SK-N-SH (cell line): ENCODE results near the gene BOLL. TPM values are rescaled to one million over a fixed set of nuclear protein-coding genes. Genes with fewer than 3 reads are reported as not detected.

Experiments used
- CTCF ChIA-PET: fragments of 300-600, 350-600 bp; formaldehyde crosslinking; extraction: SDS; loops from one replicate; lab custom pipeline; 2021; lab: Yijun Ruan, JAX
- POLR2A ChIA-PET: fragments of 350-600 bp; sonication (Branson Sonifier 250); formaldehyde crosslinking; extraction: SDS; loops from one replicate; lab custom pipeline; 2020; ENCODE audit warnings: antibody characterized with exemption, inconsistent platforms; lab: Yijun Ruan, JAX
- DNase-seq: peaks from one replicate; pipeline ENCODE4 v3.0.0; 2012
- H2AFZ ChIP-seq: fragments of 200-600 bp; sonication (generic); 2 replicates; pipeline ENCODE4 v1.8.1; 2016; ENCODE audit warnings: antibody characterized with exemption, mild to moderate bottlenecking, low read depth
- H3F3A ChIP-seq: fragments of 200-600 bp; sonication (generic); replicated peaks from 2 replicates; pipeline ENCODE3; 2016; ENCODE audit warnings: antibody characterized with exemption, mild to moderate bottlenecking; ENCODE audit not compliant: insufficient read depth
- H3K27ac ChIP-seq, 2 experiments: fragments of 200-500 bp in 1 of 2; fragments of 200-600 bp in 1 of 2; sonication (Bioruptor generic) in 1 of 2; sonication (generic), shearing (Covaris generic) in 1 of 2; 2 replicates each; pipeline versions ENCODE4 v1.5.1 to v1.6.1; 2014 to 2016; ENCODE audit warnings: low read depth in 2 of 2, inconsistent platforms in 1 of 2, low read length in 1 of 2, mild to moderate bottlenecking in 1 of 2, mixed read lengths in 1 of 2
- H3K27me3 ChIP-seq: fragments of 200-600 bp; sonication (generic), shearing (Covaris generic); 2 replicates; pipeline ENCODE4 v1.6.1; 2016; ENCODE audit warnings: mixed run types; ENCODE audit not compliant: insufficient read depth
- H3K36me3 ChIP-seq, 2 experiments: fragments of 200-500 bp in 1 of 2; fragments of 200-600 bp in 1 of 2; sonication (Bioruptor generic) in 1 of 2; sonication (generic) in 1 of 2; replicated peaks in 1 of 2; 2 replicates each; pipeline versions ENCODE3 to v1.5.1; 2014 to 2016; ENCODE audit warnings: low read length in 1 of 2, mild to moderate bottlenecking in 1 of 2; ENCODE audit not compliant: insufficient read depth in 2 of 2, control insufficient read depth in 1 of 2
- H3K4me1 ChIP-seq, 2 experiments: fragments of 200-500 bp in 1 of 2; fragments of 200-600 bp in 1 of 2; sonication (Bioruptor generic) in 1 of 2; sonication (generic), shearing (Covaris generic) in 1 of 2; 2 replicates each; pipeline versions ENCODE4 v1.5.1 to v1.6.1; 2014 to 2016; ENCODE audit warnings: low read depth in 1 of 2, low read length in 1 of 2, mixed run types in 1 of 2; ENCODE audit not compliant: insufficient read depth in 2 of 2, control insufficient read depth in 1 of 2
- H3K4me2 ChIP-seq: fragments of 200-600 bp; sonication (generic), shearing (Covaris generic); 2 replicates; pipeline ENCODE4 v1.6.1; 2017; ENCODE audit warnings: mixed run types
- H3K4me3 ChIP-seq, 2 experiments: fragments of 200-500 bp in 1 of 2; fragments of 200-600 bp in 1 of 2; sonication (Bioruptor generic) in 1 of 2; sonication (generic), shearing (Covaris generic) in 1 of 2; 2 replicates each; pipeline versions ENCODE4 v1.5.1 to v1.8.1; 2014 to 2016; ENCODE audit warnings: low read depth in 2 of 2, inconsistent platforms in 1 of 2, low read length in 1 of 2, mild to moderate bottlenecking in 1 of 2, mixed read lengths in 1 of 2, moderate library complexity in 1 of 2
- H3K79me2 ChIP-seq: fragments of 200-600 bp; sonication (generic); 2 replicates; pipeline ENCODE4 v1.8.1; 2017; ENCODE audit warnings: mild to moderate bottlenecking; ENCODE audit not compliant: insufficient read depth
- H3K9ac ChIP-seq: fragments of 200-600 bp; sonication (generic); 2 replicates; pipeline ENCODE4 v1.6.1; 2017; ENCODE audit warnings: mixed run types
- H3K9me2 ChIP-seq: fragments of 200-600 bp; sonication (generic); 2 replicates; pipeline ENCODE4 v1.6.1; 2017; ENCODE audit warnings: mixed run types
- H3K9me3 ChIP-seq: fragments of 200-600 bp; sonication (generic); 2 replicates; pipeline ENCODE4 v1.6.1; 2017; ENCODE audit warnings: mixed run types, mild to moderate bottlenecking, moderate library complexity
- H4K20me1 ChIP-seq: fragments of 200-600 bp; sonication (generic); 2 replicates; pipeline ENCODE4 v1.6.1; 2017; ENCODE audit warnings: mild to moderate bottlenecking, mixed run types; ENCODE audit not compliant: insufficient read depth
- CHD2 ChIP-seq: fragments of 150-350 bp; IDR thresholded peaks from 2 replicates; pipeline ENCODE4 v1.6.1; 2018; ENCODE audit warnings: low read length; ENCODE audit not compliant: partially characterized antibody
- ELF1 ChIP-seq: IDR thresholded peaks from 2 replicates; pipeline ENCODE4 v1.4.0; 2012
- EP300 ChIP-seq, 2 experiments: IDR thresholded peaks; 2 replicates each; pipeline versions ENCODE4 v1.4.0 to v1.6.1; 2012; ENCODE audit warnings: borderline replicate concordance in 1 of 2, low read depth in 1 of 2, low read length in 1 of 2
- EZH2phosphoT487 ChIP-seq: fragments of 200-600 bp; sonication (generic); IDR thresholded peaks from 2 replicates; pipeline ENCODE4 v1.6.1; 2017; ENCODE audit warnings: low read depth, mixed run types, mild to moderate bottlenecking, antibody characterized with exemption, moderate library complexity, borderline replicate concordance
- JUND ChIP-seq: IDR thresholded peaks from 2 replicates; pipeline ENCODE4 v1.4.0; 2012
- MXI1 ChIP-seq: IDR thresholded peaks from 2 replicates; pipeline ENCODE4 v1.6.1; 2012; ENCODE audit warnings: mild to moderate bottlenecking, low read depth, low read length, improper control_type of control experiment
- NFIC ChIP-seq: IDR thresholded peaks from 2 replicates; pipeline ENCODE4 v1.4.0; 2012; ENCODE audit warnings: borderline replicate concordance
- NRF1 ChIP-seq: IDR thresholded peaks from 2 replicates; pipeline ENCODE4 v1.6.1; 2012; ENCODE audit warnings: low read depth, mild to moderate bottlenecking, low read length
- PBX3 ChIP-seq: IDR thresholded peaks from 2 replicates; pipeline ENCODE4; 2012
- RAD21 ChIP-seq: IDR thresholded peaks from 2 replicates; pipeline ENCODE4 v1.6.1; 2012; ENCODE audit warnings: mild to moderate bottlenecking, low read length
- REST ChIP-seq: IDR thresholded peaks from 2 replicates; pipeline ENCODE4 v1.6.1; 2012; ENCODE audit warnings: mild to moderate bottlenecking, low read depth, low read length, moderate library complexity
- RXRA ChIP-seq: IDR thresholded peaks from 2 replicates; pipeline ENCODE4 v1.4.0; 2012; ENCODE audit warnings: low read depth, mild to moderate bottlenecking, borderline replicate concordance
- SMC3 ChIP-seq: IDR thresholded peaks from 2 replicates; pipeline ENCODE4 v1.6.1; 2012; ENCODE audit warnings: low read depth, low read length, improper control_type of control experiment
- TAF1 ChIP-seq: IDR thresholded peaks from 2 replicates; pipeline ENCODE4 v1.6.1; 2012; ENCODE audit warnings: low read depth, mild to moderate bottlenecking, low read length, moderate library complexity, borderline replicate concordance
- TCF12 ChIP-seq: IDR thresholded peaks from 2 replicates; pipeline ENCODE4 v1.4.0; 2012
- TEAD4 ChIP-seq: IDR thresholded peaks from 2 replicates; pipeline ENCODE4 v1.4.0; 2012; ENCODE audit warnings: mild to moderate bottlenecking, borderline replicate concordance; ENCODE audit not compliant: insufficient read depth
- YY1 ChIP-seq: IDR thresholded peaks from 2 replicates; pipeline ENCODE4 v1.4.0; 2012; ENCODE audit warnings: low read depth, mild to moderate bottlenecking
- WGBS: methylation state at CpG from one replicate; pipeline ENCODE4 v1.1.6; 2017; ENCODE audit warnings: low lambda C conversion rate; 5-methylcytosine and 5-hydroxymethylcytosine counted together
- polyA plus RNA-seq, 3 experiments: library from polyadenylated mRNA; depleted of rRNA; stranded (reverse); fragments of >200 nt; gene quantifications; 2 replicates each; pipeline ENCODE4 v1.2.3, GENCODE V29; 2012
- TF ChIP-seq, protein P1 (sequence below): fragments of 150-350 bp; IDR thresholded peaks from 2 replicates; pipeline ENCODE4 v1.6.1; 2017; ENCODE audit warnings: antibody characterized with exemption, low read length, low read depth, borderline replicate concordance
- TF ChIP-seq, protein P2 (sequence below): fragments of 200-600 bp; sonication (generic); IDR thresholded peaks from 2 replicates; pipeline ENCODE4 v1.6.1; 2017; ENCODE audit warnings: antibody characterized with exemption, mild to moderate bottlenecking, moderate library complexity

BOLL gene
- polyA plus RNA-seq, 1 of the 3 experiments (the other 2 are of a cell fraction) = not detected

DNA sequence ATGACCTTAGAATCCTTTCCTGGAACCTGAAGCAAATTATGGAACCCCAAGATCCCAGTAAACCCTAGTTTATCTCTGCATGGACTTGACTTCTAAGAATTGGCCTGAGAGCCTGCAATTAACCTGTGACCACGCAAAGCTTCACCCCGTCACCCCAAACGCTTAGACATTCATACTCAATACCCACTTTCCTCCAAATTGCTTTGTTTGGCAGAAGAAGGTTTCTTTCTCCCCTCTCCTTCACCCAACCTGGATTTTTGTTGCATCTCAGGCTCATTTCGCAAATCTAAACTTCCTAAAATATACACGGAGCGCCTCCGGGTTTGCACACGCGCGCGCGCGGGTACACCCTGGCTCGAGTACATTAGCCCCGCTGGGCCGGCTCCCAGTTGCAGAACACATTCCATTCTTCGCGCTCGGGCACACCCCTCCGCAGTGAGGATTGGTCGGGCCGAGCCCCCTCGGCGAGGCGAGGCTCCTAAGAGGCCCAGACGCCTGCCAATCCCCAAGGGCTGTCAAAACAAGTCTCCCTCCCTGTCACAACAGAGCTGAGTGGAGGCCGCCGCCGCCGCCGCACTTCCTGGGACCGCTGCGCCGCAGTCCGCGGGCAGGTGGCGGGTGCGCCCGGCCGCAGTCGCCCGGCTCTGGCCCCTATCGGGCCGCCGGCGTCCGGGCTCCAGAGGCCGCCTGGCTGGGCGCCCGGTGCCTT lies 19.1 kb upstream of the BOLL start, which contains the start of gene PLCL1 (continued):
- TF ChIP-seq EZH2phosphoT487 (no peak), RXRA (no peak), TEAD4 (0 out of 2 replicates have a peak, but pooled peaks have one; percentile 43), MXI1 (peak; percentile 93)
- TF ChIP-seq, all 33 proteins: peak for 12

GRCh38 chr2:197803033-197803444 lies 17.9 kb upstream of the BOLL start:
- Histone ChIP-seq H3K27me3 (no peaks in the 10 kb centered on the region), H3K36me3 (no peaks in the 10 kb centered on the region), H3F3A (no peaks in the 10 kb centered on the region), H4K20me1 (no peaks in the 10 kb centered on the region), H3K4me3 (no peak overlapping the region; a peak in 1 of 4 replicates), H3K9ac (no peak overlapping the region), H3K9me2 (no peaks in the 10 kb centered on the region), H3K4me1 (peaks cover 0 to 10% of the 10 kb centered on the region in 2 experiments; a peak in 2 of 4 replicates), H2AFZ (no peak overlapping the region), H3K9me3 (no peaks in the 10 kb centered on the region), H3K4me2 (peak overlapping the region; percentile 79; the same call in 1 of the 2 replicates), H3K79me2 (peaks cover 39% of the 10 kb centered on the region), H3K27ac (no peak overlapping the region)
- CTCF ChIA-PET = interaction anchor here (1.0 to 1.8 kb wide), 4 partner anchors 322 to 496 kb away, joined by 3 to 24 read pairs (median 4); no protein-coding TSS in a partner anchor
- POLR2A ChIA-PET = no interaction called here
- WGBS = 48% methylated on average over 2 of the region's 2 CpGs
- no peak for TF ChIP-seq MXI1
- TF ChIP-seq CHD2 = no peak
- no peak for TF ChIP-seq YY1
- no peak for TF ChIP-seq EP300 (IDR thresholded peaks at IDR 0.05; ENCODE audit: borderline replicate concordance in 1 of 2, low read depth in 1 of 2, low read length in 1 of 2)
- TF ChIP-seq, protein P1, sequence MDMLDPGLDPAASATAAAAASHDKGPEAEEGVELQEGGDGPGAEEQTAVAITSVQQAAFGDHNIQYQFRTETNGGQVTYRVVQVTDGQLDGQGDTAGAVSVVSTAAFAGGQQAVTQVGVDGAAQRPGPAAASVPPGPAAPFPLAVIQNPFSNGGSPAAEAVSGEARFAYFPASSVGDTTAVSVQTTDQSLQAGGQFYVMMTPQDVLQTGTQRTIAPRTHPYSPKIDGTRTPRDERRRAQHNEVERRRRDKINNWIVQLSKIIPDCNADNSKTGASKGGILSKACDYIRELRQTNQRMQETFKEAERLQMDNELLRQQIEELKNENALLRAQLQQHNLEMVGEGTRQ = no peak
- TF ChIP-seq SMC3 = peak; percentile 95
- no peak for TF ChIP-seq NFIC
- peak; percentile 96 for TF ChIP-seq RAD21
- TF ChIP-seq TCF12 = no peak
- TF ChIP-seq REST = no peak
- TF ChIP-seq ELF1 = no peak
- 0 out of 2 replicates have a peak, but pooled peaks have one; percentile 10 for TF ChIP-seq NRF1
- TF ChIP-seq, protein P2, sequence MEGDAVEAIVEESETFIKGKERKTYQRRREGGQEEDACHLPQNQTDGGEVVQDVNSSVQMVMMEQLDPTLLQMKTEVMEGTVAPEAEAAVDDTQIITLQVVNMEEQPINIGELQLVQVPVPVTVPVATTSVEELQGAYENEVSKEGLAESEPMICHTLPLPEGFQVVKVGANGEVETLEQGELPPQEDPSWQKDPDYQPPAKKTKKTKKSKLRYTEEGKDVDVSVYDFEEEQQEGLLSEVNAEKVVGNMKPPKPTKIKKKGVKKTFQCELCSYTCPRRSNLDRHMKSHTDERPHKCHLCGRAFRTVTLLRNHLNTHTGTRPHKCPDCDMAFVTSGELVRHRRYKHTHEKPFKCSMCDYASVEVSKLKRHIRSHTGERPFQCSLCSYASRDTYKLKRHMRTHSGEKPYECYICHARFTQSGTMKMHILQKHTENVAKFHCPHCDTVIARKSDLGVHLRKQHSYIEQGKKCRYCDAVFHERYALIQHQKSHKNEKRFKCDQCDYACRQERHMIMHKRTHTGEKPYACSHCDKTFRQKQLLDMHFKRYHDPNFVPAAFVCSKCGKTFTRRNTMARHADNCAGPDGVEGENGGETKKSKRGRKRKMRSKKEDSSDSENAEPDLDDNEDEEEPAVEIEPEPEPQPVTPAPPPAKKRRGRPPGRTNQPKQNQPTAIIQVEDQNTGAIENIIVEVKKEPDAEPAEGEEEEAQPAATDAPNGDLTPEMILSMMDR = peak; percentile 94
- TF ChIP-seq TAF1 = no peak
- TF ChIP-seq PBX3 = no peak
- no peak for TF ChIP-seq JUND
- DNase-seq = peak; percentile 66
